Keratinocyte (primary cell): ENCODE measurements around the gene SVOP.

Experiments
- EZH2 ChIP-seq: IDR thresholded peaks from one replicate; pipeline ENCODE4 v1.6.1; 2012; ENCODE audit warnings: inconsistent platforms, mild to moderate bottlenecking, low read length, moderate library complexity
- TF ChIP-seq, protein P1 (sequence below), 3 experiments: IDR thresholded peaks in 1 of 3; conservative IDR thresholded peaks in 1 of 3; optimal IDR thresholded peaks in 1 of 3; 2 replicates in 2 of 3; 3 replicates in 1 of 3; pipeline versions ENCODE3 to v1.5.1; 2011; ENCODE audit warnings: low read length in 3 of 3, mild to moderate bottlenecking in 3 of 3, moderate library complexity in 2 of 3, control low read depth in 1 of 3, inconsistent platforms in 1 of 3; ENCODE audit not compliant: insufficient read depth in 2 of 3; ENCODE audit errors: extremely low read depth in 1 of 3

DNA sequence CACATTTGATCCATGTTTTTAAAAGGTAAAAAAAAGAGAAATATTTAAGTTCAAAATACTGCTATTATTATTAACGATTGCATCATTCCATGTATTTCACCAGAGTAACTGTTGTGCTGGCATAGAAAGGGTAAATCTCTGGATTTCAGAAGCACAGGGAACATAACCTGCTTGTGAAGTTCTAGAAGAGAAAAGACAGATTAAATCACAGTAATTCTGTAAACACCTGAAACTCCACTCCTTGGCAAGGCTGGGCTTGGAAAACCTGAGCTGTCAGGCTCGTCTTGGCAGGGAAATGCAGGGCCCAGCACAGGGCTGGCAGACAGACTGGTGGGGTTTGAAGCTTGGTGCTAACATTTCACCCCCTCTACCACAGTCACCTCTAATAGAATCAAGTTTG lies 35.1 kb downstream of the SVOP start:
- TF ChIP-seq, protein P1, sequence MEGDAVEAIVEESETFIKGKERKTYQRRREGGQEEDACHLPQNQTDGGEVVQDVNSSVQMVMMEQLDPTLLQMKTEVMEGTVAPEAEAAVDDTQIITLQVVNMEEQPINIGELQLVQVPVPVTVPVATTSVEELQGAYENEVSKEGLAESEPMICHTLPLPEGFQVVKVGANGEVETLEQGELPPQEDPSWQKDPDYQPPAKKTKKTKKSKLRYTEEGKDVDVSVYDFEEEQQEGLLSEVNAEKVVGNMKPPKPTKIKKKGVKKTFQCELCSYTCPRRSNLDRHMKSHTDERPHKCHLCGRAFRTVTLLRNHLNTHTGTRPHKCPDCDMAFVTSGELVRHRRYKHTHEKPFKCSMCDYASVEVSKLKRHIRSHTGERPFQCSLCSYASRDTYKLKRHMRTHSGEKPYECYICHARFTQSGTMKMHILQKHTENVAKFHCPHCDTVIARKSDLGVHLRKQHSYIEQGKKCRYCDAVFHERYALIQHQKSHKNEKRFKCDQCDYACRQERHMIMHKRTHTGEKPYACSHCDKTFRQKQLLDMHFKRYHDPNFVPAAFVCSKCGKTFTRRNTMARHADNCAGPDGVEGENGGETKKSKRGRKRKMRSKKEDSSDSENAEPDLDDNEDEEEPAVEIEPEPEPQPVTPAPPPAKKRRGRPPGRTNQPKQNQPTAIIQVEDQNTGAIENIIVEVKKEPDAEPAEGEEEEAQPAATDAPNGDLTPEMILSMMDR (optimal IDR thresholded peaks at IDR 0.05 in 1 of 3, IDR thresholded peaks at IDR 0.05 in 1 of 3, conservative IDR thresholded peaks at IDR 0.05 in 1 of 3; ENCODE audit: extremely low read depth in 1 of 3, insufficient read depth in 2 of 3, low read length in 3 of 3) = no peak
- no peak for TF ChIP-seq EZH2
